Superior temporal gyrus (tissue), 1 donor: ENCODE results near the gene RGS10.
"Not testable (repeated sequence)": the region's sequence is repeated elsewhere in the genome, so short reads cannot be mapped to it uniquely, and the experiment has no call there.

Experiments used
- DNase-seq: peaks from one replicate; pipeline ENCODE4 v3.0.0-alpha.2; 2016; ENCODE audit errors: extremely low spot score

RGS10 gene

DNA sequence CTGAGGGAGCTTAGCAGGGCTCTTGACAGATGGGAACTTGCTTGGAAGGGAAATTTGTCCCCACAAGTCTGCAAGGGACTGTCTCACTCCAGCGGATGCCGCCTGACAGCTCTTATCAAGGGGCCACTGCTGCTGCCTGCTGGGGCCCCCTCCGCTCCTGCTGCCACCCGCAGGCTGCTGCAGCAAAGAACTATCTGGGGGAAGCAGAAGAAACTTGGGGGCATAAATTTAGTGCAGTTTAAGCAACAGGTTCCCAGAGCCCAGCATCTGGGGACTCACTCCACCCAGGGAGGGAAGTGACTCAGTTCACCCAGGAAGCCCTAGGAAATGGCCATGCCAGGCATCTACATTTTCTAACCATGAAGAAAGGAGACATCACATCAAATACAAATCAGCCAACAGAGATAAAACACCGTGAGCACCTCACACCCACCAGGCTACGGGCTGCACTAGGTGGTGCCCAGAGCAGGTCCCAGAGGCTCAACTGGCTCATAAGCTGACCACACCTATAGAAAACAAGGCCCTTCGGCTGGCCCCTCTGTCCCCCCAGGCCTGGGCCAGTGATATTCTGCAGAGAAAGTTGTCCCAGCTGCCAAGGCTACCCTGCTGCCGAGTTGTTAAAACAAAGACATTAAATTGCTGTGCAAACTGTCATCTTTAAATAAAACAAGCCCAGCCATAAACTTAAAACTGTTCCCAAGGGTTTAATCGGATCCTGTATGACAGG, 3.7 kb downstream of the RGS10 start:
- no peak for DNase-seq

DNA sequence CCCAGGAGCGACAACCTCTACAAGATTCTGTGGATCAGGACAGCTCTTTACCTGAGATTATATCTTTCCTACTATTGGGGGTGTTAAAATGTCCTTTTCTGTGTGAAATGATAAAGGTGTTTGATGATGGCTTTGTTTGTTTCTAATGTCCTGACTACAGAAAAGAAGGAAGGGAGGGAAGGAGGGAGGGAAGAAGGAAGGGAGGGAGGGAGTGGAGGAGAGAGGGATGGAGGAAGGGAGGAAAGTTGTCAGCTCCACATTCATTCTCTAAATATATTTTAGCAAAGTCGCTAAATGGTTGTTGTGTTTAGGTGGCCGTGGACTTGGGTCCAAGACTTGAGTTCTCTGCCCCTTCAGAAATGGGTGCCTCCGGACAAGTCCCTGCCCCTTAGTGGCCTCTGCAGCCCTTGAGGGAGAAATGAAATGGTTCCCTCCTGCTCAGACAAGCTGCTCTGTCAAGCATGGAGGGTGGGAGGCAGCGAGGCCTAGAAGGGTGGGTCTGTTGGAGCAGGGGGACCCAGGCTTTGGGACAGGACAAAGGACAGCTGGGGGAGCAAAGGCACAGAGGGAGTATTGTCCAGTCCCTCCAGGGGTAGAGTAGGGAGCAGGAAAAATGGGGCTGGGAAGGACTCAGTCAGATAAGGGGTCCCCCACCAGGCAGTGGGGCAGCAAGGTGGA, 4.4 kb downstream of the RGS10 start:
- no peak for DNase-seq

DNA sequence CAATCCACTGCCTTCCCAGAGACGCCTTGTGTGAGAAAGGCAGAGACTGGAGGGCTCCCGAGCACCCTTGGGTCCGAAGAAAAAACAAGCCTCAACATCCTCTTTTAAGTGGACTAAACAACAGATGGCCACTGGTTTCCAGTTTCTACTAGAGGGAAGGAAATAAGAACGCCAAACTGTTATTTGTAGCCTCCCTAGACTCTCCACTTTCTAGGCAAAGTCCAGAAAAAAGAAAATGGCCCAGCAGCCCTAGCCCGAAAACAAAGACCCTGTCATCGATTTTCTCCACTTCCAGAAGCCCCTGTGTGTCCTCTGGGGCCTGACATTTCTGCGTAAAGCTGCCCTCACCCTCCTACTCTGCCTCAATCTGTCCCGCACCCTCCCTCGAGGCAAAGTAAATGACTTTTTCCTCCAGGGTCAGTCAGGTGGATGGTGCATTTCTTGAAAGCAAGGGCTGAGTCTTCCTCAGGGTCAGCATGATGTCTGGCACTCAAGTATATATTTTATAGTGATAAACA, 6.0 kb downstream of the RGS10 start:
- DNase-seq: no peak

DNA sequence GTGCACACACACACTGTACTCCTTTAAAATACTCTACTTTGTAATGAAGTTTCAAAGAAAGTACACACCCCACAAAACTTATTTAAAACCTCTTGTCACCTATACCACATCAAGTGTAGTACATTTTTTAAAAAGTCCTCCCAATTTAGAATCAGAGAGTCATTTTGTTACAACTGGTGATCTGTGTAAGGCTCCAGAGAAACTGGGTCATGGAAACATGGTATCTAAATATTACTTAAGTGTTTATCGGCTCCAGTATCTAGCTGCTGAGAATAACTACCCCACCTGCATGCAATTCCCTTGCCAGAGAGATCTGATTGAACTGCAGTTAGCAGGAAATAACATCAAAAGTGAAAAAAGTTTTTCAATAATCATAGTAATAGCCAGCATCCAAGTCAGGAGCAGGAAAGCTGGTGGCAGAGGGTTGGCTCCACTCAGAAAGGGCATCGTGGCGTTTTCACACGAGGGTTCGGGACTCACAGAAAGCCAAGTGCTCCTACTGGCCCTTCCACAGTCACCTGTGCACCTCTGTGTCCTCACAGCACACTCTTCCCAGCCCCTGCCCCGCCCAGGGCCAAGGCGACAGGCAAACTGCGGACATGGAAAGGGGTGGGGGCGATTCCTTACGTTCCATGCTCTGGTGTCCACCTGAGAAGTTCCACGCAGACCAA, 6.5 kb downstream of the RGS10 start:
- no peak for DNase-seq

DNA sequence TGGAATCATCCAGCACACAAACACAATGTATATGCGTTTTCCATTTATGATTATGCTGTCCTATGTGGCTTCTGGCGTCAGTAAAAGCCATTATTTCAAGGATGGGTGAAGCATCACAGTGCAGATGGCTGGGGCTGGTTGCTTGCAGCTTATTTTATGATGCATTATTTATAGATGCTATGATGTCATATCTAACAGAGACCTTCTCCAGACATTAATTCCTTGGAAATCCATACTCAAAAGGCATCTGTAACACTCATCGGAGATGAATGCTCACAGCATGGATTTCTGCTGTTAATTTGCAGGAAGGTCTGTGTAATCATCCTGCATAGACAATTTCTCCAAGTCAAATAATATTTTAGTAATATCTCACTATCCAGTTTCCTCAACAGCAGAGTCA, 7.2 kb downstream of the RGS10 start:
- no peak for DNase-seq

DNA sequence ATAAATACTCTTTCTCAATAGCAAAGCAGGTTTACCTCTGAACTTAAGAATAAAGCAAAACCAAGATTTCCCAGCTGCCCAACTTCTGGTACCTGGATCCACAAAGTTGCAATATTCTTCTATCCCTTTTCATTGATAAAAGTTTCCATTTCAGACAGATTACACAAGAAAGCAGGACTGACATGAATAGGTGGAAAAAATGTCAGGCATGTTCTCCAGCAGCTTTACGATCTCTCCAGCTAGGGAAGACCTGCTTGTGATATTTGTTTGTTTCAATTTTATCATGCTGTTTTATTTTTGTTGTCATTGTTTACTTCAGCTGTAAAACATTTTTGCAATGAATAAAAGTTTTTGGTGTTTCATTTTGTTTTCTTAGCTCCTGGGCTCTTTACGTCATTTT, 9.0 kb downstream of the RGS10 start:
- DNase-seq: no peak

DNA sequence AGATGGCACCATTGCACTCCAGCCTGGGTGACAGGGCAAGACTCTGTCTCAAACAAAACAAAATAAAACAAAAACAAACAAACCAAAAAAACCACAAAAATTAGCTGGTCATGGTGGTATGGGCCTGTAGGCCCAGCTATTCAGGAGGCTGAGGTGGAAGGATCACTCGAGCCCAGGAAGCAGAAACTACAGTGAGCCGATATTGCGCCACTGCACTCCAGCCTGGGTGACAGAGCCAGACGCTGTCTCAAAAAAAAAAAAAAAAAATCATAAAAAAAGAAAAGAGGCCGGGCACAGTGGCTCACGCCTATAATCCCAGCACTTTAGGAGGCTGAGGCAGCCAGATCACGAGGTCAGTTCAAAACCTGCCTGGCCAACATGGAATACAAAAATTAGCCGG, 9.7 kb downstream of the RGS10 start:
- not testable (repeated sequence) for DNase-seq

DNA sequence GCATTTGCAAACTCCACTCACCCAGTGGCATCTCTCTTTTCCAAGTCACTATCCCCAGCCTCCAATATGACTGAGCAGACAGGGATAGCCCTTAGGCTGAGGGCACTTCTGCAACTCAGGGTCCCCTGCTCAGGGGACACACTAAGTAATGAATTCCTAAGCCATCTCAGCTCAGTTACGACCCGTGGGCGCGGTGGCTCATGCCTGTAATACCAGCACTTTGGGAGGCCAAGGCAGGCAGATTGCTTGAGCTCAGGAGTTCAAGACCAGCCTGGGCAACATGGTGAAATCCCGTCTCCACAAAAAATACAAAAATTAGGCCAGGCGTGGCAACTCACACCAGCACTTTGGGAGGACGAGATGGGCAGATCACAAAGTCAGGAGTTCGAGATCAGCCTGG, 10.3 kb downstream of the RGS10 start:
- DNase-seq: not testable (repeated sequence)

DNA sequence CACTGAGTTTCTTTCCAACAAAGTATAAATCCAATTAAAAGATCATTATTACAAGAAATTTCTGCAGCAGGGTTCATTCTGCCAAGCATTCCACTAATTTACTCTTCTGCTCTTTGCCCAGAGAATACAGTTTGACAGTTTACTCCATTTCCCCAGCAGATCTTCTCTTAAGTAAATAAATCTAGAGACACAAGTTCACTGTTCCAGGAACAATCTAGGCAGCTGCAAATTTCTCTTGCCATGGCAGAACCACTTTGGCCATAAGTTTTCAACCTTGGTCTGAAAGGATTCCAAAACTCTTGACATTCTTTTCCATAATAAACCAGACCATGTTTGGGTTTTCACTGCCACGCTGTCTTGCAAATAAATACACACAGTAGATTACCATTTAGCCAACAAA, 11.5 kb downstream of the RGS10 start:
- DNase-seq: no peak

- DNase-seq: not testable (repeated sequence)
Observed at GRCh38 chr10:119528663-119529237, 13.8 kb downstream of the RGS10 start.

- DNase-seq: no peak
Observed at GRCh38 chr10:119526621-119527592, 15.6 kb downstream of the RGS10 start.

GRCh38 chr10:119526149-119526548, 16.4 kb downstream of the RGS10 start:
- DNase-seq: no peak

- no peak for DNase-seq
Observed at GRCh38 chr10:119525116-119525515, 17.4 kb downstream of the RGS10 start.

DNA sequence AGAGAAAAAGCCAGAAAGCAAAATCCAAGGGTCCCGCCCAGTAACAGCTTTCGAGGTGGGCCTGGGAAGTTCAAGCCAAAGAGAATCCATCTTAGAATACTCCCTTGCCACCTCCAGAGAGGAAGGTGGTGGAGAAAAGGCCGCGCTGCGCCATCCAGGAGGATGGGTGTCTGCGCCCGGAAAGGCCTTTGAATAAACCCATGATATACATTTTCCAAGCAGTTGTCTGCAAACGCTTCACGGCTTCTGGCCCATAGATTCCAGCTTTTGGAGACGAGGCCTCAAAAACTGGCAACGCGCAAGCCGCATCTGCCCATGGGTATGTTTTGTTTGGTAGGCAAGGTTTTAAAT, 17.8 kb downstream of the RGS10 start:
- DNase-seq: no peak

DNA sequence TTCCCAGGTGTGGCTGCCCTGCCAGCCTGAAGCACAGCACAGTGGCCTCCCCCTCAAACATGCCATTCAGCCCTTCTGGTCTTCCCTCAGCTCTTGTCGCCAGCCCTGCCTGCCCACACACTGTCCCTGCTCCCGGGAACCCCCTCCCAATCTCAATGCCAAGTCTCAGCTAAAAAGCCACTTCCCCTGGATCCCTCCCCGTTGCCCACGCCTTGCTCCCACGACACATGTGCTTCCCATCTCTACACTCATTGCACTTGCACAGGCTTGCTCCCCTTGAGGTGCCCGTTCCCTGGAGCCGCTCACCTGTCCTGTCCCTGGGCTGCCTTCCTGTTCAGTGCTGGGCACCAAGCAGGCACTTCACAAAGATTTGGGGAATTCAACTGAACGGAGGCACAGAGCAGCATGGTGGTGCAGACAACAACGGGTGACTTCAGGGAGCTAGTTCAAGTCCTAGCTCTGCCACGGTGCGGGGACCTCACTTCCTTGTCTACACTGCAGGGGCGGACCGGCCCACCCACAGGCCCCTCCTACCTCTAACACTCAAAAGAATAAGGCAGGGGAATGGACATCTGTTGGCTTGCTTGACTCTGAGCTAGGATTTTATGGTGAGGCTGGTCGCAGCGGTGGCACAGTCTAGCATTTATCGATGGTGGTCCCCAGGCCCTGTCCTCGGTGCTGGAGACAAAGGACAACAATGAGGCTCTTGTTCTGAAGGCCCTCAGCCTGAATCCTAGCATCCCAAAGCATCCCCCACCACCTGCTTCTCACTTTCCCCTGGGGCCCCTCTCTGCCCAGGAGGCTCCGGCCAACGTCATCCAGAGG, 18.4 kb downstream of the RGS10 start:
- no peak for DNase-seq

DNA sequence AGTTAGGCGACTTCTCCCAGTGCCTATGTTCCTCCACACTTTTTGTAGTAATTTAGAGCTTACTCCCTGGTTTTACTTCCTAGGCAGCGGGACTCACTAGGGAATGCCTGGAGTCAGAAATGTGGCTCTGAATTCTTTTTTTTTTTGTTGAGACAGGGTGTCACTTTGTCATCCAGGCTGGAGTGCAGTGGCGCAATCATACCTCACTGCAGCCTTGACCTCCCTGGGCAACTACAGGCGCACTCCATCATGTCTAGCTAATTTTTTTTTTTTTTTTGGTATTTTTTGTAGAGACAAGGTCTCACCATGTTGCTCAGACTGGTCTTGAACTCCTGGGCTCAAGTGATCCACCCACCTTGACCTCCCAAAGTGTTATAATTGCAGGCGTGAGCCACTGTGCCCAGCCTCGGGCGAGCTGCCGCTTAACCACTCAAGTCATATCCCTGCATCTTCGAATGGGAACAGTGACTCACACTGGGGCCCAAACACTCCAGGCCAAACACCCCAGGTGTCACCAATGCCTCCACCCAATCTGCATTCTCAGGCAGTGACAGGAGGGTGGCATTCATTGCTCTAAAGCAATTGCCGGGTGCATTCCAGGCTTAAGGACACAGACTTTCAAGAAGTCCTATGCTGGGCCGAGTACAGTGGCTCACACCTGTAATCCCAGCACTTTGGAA, 19.6 kb downstream of the RGS10 start:
- DNase-seq: no peak

- no peak for DNase-seq
Observed at GRCh38 chr10:119521443-119522204, 20.9 kb downstream of the RGS10 start.

- no peak for DNase-seq
Observed at GRCh38 chr10:119520283-119520682, 22.2 kb downstream of the RGS10 start.

- no peak for DNase-seq
Observed at GRCh38 chr10:119518936-119519335, 23.6 kb downstream of the RGS10 start.
